NCI-H128 (cell line): ENCODE data around the gene PARP12.
A peak's percentile ranks its signal among the peaks of the same experiment; 100 is the strongest.

Experiments used
- DNase-seq: peaks from one replicate; lab custom pipeline; 2025; ENCODE audit not compliant: unreplicated experiment; lab: John Stamatoyannopoulos, UW

PARP12 gene

DNA sequence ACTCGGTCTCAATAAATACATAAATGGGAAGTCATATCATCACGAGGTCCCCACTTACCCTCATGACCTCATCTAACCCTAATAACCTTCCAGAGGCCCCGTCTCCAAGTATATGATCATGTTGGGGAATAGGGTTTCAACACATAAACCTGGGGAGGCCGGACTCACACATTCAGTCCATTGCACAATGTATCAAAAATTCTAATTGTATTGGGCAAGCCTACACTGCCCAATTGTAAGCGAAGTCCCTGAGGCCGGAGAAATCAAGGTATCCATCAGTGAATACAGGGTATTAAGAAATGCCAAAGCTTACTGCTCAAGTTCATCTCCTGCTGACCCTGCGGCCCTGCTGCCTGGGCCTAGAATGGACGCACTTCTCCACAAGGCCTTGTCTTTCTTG lies 69.6 kb downstream of the PARP12 start:
- no peak for DNase-seq

DNA sequence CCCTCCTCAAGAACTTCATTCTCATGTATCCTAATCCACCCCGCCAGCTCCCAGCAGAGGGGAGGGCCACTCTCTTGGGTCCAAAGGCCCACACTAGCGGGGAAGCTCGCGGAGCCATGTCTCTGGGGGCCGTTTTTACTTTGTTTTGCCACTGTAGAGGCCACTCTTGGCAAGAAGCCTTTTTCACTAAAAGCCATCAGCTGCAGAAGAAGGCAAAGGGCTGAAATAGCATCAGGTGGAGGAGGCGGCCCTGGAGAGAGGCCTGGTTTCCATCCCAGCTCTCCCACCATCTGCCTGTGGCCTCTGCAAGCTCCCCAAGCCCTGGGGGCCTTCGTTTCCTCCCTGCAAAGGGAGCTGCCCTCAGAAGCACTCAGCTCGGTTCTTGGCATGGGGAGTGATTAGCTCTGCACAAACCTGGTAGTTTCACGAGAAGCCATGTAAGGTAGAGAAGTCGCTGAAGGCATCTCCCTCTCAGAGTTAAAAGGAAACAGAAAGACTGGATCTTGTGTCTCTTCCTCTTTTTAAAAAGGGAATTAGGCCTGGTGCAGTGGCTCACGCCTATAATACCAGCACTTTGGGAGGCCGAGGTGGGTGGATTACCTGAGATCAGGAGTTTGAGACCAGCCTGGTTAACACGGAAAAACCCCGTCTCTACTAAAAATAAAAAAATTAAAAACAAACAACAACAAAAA lies 70.3 kb downstream of the PARP12 start:
- DNase-seq: peak; percentile 1

GRCh38 chr7:139991911-139992310 lies 70.8 kb downstream of the PARP12 start:
- DNase-seq: no peak

- DNase-seq: no peak
These were observed 71.5 kb downstream of the PARP12 start for GRCh38 chr7:139991269-139991666.

- no peak for DNase-seq
These were observed 72.0 kb downstream of the PARP12 start for GRCh38 chr7:139990571-139991268.

- DNase-seq: no peak
These were observed 72.6 kb downstream of the PARP12 start for GRCh38 chr7:139990142-139990535.

- no peak for DNase-seq
These were observed 73.2 kb downstream of the PARP12 start for GRCh38 chr7:139989366-139990141.

- DNase-seq: no peak
These were observed 74.8 kb downstream of the PARP12 start for GRCh38 chr7:139987691-139988516.

DNA sequence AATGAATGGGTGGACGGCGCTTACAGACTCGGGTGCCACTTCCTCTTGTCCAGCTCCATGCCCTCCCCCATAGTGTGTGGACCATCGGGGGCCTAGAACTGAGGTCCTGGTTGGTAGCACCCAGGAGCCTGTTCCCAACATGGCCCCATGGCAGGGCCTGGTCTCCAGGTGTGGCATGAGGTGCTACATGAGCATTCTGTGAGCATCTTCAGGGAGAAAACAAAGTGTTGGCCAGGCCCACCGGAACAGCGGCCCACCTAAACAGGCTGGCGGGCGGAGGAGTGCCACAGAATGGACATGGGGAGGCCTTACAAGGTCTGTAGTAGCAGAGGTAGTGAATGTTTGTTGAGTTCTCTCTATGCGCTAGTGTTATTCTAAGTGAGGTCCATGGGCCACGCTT lies 76.9 kb downstream of the PARP12 start:
- no peak for DNase-seq

- DNase-seq: no peak
These were observed 77.9 kb downstream of the PARP12 start for GRCh38 chr7:139984642-139985539.

DNA sequence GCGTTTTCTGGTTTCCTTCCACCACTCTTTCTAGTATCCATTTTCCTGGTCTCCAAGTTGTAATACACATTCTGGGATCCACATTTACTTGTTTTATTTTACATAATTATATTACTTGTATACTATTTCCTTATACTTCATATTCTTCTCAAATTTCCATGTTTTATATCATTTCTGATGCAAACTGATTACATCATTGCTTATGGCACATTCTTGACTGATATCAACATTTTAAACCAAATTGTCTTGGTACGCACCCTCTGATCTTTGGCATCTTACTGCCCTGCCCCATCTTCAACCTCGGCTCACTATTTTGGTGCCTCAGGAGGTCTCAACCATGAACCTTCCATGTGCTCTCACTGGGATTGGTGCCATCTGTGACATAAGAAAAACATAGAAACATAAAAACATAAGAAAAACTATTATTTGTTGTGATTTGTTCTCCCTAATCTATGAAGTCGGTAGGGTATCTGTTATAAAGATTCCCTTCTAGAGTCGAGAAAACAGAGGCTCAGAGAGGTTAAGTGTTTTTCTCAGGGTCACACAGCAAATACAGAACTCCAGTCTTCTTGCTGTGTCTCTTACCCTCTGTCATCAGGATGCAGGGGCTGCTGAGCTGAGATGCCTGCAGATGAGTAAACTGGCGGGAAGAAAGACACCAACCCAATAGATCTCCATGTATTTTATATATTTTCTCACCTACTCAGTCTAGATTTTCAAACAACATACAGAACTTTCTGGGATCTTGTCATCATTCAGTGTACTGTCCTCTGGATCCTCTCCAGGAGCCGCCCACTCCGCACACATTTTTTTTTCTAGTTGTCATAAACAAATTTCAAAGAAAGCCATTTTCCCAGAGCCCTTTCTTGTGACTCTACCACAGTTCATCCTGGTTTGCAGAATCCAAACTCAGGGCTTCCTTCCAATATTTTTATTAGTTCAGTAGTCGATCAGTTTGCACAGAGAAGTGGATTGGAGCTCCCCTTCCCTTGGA lies 79.5 kb downstream of the PARP12 start:
- no peak for DNase-seq

- DNase-seq: no peak
These were observed 81.2 kb downstream of the PARP12 start for GRCh38 chr7:139981511-139981895.

DNA sequence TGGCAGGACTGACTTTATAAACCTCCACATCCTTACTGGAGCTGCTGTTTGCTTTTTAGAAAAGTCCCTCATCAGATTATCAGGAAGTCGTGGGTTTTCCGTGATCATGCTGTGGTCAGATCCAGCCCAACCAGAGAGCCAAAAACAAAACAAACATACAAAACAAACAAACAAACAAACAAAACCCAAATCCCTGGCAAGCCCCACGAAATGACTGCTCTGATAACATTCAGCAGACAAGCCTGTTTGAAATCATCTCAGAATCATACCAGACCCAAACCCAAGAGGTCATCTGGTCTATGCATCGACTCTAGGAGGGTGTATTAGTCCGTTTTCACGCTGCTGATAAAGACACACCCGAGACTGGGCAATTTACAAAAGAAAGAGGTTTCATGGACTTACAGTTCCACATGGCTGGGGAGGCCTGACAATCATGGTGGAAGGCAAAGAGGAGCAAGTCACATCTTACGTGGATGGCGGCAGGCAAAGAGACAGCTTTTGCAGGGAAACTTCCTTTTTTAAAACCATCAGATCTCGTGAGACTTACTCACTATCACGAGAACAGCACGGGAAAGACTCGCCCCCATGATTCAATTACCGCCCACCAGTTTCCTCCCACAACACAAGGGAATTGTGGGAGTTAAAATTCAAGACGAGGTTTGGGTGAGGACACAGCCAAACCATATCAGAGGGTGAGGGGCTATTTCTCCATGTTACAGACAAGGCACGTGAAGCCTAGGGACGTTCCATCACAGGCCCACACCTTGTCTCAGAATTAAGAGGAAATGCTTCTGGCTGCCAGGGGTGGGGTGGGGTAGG lies 85.7 kb downstream of the PARP12 start:
- no peak for DNase-seq

- no peak for DNase-seq
These were observed 86.5 kb downstream of the PARP12 start for GRCh38 chr7:139976055-139976837.

DNA sequence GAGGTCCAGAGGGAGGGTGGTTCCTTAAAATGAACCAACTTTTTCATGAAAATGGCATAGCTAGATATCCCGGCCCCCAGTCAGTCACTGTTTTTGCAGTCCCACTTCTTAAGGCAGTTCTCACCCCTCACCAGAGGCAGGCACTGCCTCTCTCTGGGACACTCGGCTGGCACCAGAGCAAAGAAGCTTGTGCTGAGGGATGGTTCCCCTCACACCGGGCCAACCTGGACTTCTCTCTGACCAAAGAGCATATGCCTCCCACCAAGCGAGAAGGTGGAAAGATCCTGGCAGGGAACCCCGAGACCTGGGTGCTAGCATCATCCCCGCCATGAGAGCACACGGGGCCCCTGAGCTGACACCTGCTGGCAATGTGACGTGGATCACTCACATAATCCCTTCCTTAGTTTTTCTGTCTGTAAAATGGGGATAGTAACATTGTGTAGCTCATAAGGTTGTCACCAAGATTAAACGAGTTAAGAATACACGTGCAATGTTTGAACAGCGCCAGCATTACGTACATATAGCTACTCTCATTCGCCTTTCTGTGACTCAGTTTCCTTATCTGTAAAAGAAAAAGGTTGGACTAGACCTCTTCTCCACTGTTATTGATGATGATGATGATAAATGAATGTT lies 88.5 kb downstream of the PARP12 start:
- no peak for DNase-seq
